Transverse colon (tissue), 3 donors: ENCODE data around the gene PTPRR.

Source experiments
- POLR2A ChIP-seq: fragments of 450-650 bp; IDR thresholded peaks from one replicate; pipeline ENCODE4 v1.6.1; 2016; ENCODE audit warnings: antibody characterized with exemption, mild to moderate bottlenecking, moderate library complexity
- TF ChIP-seq, protein P1 (sequence below), 5 experiments: fragments of 200-600 bp in 3 of 5; fragments of 450-650 bp in 2 of 5; sonication (generic) in 3 of 5; IDR thresholded peaks; 1 replicate in 2 of 5; 2 replicates in 3 of 5; pipeline ENCODE4 v1.5.1; 2016 to 2017; ENCODE audit warnings: antibody characterized with exemption in 5 of 5, inconsistent platforms in 3 of 5, mild to moderate bottlenecking in 2 of 5, moderate library complexity in 1 of 5

DNA sequence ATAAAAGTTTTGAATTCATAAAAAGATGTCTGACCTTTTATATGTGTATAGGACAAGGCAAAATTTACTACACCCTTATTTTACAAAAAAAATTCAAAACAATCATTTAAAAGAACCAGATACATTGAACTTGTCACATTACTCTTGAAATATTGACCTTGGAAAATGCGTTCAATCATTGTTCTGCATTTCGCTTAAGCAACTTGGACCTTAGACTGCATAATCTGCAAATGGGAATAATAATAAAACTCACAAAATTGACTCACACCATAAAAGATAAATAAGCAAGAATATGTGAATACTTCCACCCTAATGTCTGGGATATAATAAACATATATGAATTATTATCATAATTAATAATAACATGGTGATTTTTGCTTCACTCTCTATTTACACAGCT lies 213.9 kb downstream of the PTPRR start:
- no peak for TF ChIP-seq POLR2A
- TF ChIP-seq, protein P1, sequence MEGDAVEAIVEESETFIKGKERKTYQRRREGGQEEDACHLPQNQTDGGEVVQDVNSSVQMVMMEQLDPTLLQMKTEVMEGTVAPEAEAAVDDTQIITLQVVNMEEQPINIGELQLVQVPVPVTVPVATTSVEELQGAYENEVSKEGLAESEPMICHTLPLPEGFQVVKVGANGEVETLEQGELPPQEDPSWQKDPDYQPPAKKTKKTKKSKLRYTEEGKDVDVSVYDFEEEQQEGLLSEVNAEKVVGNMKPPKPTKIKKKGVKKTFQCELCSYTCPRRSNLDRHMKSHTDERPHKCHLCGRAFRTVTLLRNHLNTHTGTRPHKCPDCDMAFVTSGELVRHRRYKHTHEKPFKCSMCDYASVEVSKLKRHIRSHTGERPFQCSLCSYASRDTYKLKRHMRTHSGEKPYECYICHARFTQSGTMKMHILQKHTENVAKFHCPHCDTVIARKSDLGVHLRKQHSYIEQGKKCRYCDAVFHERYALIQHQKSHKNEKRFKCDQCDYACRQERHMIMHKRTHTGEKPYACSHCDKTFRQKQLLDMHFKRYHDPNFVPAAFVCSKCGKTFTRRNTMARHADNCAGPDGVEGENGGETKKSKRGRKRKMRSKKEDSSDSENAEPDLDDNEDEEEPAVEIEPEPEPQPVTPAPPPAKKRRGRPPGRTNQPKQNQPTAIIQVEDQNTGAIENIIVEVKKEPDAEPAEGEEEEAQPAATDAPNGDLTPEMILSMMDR (IDR thresholded peaks at IDR 0.05), result no peak
